Retina (tissue), 1 donor: ENCODE measurements around the gene SEL1L.

Experiments
- DNase-seq: peaks from one replicate; pipeline ENCODE4 v3.0.0-alpha.2; 2016

Gene SEL1L

DNA sequence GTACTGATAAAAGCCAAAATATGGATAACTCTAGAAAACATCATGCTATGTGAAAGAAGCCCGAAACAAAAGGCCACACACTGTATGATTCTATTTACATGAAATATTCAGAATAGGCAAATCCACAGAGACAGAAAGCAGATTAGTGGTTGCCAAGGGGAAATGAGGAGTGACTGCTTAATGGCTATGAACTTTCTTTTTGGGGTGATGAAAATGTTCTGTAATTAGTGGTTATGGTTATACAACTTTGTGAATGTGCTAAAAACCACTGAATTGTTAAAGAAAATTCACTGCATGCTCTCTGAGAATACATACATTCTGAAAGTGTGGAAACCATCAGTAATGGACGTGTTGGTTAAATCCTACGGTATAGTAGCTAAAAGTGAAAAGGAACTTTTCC, 93.6 kb downstream of the SEL1L start:
- DNase-seq, result no peak

DNA sequence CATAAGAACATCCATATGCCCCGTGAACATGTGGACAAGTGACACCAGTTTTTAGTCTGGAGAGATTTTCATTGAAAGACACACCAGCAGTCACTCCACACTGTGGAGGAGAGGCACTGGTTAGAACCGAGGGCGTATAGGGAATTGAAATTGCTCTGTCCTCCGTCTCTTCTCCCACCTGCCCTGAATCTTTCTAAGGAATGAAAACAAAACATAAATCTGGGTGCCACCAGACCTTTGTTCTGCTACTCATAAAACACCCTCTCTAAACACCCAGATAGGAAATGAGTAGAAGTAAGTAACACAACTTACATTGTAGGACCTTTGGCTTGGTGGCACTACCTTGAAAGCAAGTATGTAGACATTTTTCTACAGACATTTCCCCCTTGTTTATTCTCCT, 96.4 kb downstream of the SEL1L start:
- no peak for DNase-seq

DNA sequence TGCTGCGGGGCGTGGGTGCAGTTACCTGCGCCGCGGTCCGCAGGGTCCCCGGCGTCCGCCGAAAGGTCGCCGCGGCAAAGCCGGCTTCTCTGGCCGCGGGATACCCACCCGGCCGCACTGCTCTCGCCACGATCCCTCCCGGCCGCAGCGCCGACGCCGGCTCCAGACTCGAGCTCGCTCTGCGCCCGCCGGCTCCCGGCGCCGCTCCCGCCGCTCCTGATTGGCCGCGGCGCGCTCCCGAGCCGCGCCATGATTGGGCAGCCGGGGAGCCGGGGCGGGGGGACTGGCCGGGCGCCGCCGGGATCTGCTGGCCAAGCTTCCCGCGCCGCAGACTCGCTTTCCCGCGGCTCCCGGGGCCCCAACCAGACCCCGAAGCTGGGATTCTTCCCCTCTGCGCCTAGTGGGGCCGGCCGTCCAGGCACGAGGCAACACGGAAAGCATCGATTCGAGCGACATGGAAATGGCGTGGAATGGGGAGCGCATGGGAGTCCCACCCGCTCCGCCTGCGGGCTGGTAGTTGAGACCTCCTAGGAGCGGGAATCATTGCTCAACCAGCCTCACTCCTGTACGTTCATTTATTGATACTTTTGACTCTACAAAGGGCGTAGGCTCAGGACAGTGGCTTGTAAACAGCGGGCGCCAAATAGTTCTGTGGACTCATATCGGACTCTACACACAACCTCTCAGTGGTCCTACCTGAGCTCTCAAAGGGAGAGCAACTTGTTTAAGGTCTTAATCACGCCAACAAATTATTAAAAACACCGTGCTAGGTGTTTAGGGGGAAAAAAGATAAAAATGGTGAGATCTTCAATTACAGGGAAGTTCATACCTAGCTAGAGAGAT, 97.1 kb downstream of the SEL1L start:
- peak; percentile 93 for DNase-seq

DNA sequence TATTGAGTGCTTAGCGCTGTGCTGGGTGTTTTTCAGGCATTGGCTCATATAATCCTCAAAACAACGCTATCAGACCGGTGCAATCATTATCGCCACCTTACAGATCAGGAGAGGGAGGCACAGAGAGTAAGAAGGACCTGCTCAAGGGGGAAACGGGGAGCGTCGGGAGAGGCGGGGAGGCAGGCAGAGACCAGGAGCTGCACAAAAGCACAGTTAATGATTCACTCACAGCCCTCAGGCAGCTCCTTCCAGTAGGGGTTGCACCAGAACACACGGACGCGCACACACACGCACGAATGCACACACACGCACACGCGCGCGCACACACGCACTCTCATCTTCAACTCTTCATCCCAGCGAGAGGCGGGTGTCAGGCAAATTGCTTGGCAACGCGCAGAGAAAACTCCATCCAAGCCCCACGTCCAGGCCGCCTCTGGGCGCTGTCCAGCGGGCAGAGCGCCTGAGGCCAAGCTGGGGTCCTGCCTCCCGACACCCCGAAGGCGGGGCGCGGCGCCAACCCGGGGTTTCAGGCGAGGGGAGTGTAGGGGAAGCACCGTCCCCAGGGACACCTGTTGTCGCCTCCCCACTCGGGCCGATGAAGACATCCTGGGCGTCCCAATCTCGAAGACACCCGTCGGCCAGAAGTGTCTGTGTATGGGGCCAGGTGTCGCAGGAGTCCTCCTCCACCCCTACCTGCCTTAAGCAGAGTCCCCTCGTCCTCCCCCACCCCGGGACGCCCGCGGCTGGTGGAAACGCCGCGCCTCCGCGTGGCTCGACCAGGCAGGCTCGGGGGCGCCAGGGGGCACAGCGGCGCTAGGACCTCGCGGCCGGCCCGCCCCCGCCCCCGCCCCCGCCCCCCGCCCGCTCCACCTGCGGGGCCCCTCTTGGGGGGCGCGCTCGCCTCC, 98.0 kb downstream of the SEL1L start:
- DNase-seq, result peak; percentile 92

DNA sequence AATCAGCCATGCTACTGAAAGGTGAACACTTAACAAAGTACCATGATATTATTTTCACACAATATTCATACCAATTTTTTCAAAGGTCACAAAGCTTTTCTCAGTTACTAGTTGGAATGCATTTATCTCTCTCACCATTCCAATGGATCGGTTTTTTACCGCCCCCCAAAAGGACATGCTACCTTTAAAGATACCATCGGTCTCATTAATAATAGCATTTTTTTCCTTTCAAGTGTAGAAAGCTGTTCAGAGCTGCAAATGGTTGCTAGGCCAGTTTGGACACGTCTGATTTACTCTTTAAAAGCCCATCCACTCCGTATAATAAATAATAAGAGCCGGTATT, 98.6 kb downstream of the SEL1L start:
- peak; percentile 18 for DNase-seq

DNA sequence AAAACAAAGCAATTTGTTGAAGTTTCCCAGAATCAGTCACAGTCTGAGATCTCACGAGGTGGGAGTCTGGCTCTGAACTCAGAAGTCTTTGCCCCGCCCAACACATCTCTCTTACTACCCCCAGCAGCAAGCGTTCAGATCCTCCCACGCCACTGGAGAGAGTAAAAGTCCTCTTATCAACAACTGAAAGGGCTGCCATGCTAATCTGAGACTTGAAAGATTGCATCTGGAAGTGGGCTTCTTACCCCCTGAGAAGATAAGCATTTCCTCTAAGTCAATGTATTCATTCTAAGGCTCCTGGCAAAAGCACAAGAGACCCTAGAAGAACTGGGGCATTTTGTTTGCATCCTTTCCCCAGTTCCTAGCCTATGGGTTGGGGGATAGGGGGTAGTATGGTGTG, 99.4 kb downstream of the SEL1L start:
- DNase-seq, result no peak

DNA sequence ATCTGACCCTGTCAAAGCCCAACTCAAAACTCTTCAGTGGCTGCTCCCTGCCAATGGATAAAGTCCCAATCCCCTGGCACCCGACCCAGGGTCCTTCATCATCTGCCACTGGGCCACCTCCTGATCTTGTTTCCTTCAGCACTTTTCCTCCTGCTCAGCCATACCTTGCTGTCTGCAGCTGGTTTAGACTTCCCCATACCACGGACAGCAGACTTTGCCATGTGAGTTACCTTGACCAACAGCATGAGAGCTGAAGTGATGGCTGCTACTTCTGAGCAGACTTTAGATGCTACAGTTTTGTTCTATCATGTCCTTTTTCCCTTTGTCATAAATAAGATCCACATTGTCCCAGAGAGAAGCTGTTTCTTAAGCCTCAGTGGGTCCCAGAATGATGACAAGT, 100.3 kb downstream of the SEL1L start:
- no peak for DNase-seq

DNA sequence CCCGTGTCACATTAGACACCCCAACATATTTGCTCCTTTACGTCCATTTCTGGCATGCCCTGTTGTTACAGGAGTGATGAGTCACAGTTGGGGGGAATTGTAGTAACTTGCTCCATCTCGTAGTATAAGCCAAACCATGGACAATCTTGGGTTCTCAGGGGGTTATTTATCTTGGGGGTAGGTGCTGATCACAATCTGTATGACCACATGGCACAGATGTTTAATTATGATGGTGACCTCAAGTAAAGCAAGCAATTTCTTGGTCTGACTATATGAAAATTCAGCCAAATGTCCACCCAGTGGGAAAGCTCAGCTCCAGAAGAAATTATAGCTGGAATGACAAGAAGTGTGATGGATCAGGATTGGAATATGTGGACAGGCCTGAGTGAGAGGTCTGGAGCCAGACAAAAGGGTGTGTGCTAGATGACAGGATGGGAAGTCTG, 101.4 kb downstream of the SEL1L start:
- DNase-seq, result no peak

DNA sequence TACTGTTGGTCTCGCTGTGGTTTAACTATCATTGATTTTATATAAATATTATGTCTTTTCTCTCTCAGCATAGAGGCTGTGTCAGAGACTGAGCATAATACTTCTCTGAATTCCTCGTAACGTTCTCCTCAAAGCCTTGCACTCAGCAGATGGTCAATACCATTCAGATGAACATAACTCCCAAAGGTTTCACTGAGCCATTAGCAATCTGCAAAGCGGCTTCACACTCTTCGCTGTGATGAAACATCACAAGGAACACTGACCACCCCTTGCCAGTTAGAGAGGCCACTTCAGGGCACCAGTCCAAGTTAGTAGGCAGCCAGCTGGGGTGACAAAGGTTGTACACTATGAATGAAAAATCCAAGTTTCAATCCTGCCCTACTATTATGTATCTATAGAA, 103.4 kb downstream of the SEL1L start:
- peak; percentile 32 for DNase-seq

DNA sequence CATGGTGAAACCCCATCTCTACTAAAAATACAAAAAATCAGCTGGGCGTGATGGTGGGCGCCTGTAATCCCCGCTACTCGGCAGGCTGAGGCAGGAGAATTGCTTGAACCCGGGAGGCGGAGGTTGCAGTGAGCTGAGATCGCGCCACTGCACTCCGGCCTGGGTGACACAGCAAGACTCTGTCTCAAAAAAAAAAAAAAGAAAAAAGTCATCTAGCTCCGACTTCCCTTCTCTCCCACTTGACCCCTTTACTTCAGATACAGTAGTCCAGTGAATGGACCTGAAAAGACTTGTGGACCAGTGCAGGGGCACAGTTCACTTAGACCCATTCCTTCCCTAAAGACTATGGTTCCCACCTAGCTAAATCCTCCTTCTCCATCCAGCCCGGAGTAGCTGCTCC, 103.9 kb downstream of the SEL1L start:
- peak; percentile 31 for DNase-seq

DNA sequence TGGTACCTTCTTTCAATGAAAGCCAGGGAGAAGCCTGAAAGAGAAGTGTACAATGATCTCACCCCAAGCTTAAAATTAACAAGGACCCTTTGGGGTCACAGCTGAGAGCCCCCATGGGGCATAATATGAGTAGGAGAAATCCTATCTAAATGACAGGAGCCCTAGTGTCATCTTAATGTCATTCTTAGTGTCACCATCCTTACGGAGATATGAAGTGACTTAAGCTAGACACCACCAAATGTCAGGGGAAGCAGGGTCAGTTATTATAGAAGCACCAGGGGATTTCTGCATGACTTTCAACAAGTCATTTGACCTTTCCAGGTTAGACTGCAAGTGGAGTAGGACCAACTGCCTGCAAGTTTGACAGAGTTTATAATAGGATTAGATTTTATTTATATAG, 104.6 kb downstream of the SEL1L start:
- no peak for DNase-seq

DNA sequence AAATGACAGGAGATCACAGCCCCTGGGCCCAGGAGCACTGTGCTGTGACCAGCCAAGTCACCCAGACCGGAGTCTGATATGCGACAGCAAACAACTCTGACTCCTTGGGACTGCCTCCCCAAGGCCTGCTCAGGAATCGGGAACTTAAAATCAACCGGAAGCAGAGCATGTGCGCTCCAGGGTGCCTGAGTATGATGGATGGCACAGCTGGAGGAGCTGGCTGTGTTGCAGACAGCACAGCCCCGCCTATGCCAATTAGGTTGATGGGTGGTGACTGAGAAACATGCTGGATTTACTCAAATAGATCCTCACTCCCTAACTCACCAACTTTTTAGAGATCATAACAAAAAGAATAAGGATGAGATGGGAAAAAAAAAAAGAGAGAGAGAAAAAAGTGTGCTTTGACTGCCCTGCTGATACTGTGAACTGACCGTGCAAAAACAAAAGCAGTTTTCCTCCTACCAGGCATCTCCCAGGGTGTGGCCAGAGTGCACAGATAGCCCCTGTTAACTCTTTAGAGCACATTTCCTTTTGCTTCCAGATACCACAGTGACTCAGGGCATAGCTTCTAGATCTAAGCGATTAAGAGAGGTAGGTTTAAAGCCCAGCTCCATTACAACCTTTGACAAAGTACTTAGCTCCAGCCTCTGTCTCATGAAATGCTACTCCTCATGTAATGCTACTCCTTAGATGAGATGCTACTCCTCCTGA, 106.2 kb downstream of the SEL1L start:
- DNase-seq, result peak; percentile 63

DNA sequence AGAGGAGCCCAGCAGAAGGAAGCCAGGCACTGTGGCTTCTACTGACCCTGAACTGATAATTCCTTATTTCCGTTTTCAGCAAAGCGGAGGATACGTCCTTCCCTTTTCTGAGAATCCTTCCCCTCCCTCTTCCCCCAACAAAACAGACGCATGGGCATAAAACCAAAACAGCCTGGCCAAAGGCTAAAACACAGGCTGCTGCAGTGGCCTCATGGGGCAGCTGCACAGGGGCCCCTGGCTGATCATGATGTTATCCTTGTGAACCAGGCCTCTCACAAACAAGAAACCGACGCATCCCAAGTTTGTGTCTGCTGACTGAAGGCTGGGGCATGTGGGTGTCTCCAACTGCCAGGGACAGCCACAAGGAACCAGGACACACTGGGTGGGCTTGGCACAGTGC, 110.1 kb downstream of the SEL1L start:
- no peak for DNase-seq
